IPS-11a (cell line): Measurements from ENCODE around the gene CD3E.

Source experiments
- H3K4me3 ChIP-seq: one replicate; pipeline ENCODE4 v1.5.1; 2013; ENCODE audit warnings: low read depth, low read length, control low read depth

CD3E gene

DNA sequence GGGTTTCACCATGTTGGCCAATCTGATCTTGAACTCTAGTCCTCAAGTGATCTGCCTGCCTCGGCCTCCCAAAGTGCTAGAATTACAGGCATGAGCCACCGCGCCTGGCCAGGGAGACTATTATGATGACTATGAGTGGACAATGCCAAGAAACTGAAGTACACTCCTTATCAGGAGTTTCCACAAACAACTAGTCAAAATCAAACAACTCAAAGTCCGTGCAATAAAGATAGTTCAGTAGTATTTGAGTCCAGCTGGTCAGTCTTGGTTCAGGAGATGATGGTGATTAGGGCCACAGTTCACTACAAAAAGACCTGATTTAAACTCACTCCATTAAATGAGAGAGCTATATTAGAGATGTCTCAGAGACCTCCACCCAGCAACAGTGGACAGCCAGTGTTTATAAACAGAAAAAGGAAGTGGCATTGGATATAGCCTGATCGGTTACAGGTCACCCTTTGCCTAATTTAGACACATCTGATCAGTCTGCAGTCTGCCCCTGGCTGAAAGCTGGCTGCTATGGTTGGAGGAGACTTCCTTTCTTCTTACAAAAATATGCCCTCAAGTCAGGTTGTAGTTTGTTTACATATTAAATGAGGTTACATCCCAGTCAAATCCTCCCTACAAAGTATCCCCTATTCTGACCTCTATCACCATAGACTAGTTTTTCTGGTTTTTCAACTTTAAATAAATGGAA is 17.0 kb downstream of the CD3E start:
- H3K4me3 ChIP-seq: no peak overlapping the region

DNA sequence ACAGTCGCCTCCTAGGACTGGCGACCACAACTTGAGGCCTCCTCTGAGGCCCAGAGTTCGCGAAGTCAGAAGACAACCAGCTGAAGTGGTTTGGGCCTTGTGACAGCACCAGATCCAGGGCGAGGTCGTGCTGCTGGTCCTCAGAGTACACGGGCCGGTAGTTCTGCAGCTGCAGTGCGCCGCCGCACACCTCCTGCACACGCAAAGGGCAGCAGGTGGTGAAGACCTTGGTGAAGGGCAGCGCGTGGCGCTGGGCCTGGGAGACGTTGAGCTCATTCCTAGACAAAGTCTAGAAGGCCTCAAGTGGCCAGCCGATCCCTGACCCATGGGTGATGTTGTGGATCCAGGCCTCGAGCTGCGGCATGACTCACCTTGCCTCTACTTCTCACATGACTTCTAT is 18.2 kb downstream of the CD3E start:
- no peak overlapping the region for H3K4me3 ChIP-seq

GRCh38 chr11:118325283-118325682 is 20.8 kb downstream of the CD3E start:
- no peak overlapping the region for H3K4me3 ChIP-seq

- H3K4me3 ChIP-seq: no peak overlapping the region
Observed at GRCh38 chr11:118328745-118329144, 24.2 kb downstream of the CD3E start.

- H3K4me3 ChIP-seq: no peak overlapping the region
Observed at GRCh38 chr11:118334745-118335144, 30.2 kb downstream of the CD3E start.

DNA sequence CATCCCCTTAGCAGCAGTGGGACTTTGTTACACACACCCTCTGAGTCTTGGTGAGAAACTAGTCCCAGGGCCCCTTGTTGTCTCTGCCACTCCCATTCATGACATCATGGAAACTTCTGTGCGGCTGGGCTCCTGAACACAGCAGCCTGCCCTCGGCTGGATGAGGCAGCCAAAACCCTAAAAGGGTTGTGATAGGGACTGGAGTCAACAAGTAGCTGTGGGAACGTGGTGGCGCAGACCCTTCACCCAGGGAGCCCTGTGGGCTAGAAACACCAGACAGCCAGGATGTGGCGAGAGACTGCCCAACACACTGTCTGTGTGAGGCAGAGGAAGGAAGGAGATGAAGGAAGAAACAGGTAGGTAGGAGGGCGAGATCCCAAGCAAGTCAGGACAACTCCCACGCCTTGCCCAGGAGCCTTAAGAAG is 34.1 kb downstream of the CD3E start:
- H3K4me3 ChIP-seq: no peak overlapping the region

- no peak overlapping the region for H3K4me3 ChIP-seq
Observed at GRCh38 chr11:118339281-118339961, 34.9 kb downstream of the CD3E start.

GRCh38 chr11:118340449-118340848 is 35.9 kb downstream of the CD3E start:
- H3K4me3 ChIP-seq: no peak overlapping the region

DNA sequence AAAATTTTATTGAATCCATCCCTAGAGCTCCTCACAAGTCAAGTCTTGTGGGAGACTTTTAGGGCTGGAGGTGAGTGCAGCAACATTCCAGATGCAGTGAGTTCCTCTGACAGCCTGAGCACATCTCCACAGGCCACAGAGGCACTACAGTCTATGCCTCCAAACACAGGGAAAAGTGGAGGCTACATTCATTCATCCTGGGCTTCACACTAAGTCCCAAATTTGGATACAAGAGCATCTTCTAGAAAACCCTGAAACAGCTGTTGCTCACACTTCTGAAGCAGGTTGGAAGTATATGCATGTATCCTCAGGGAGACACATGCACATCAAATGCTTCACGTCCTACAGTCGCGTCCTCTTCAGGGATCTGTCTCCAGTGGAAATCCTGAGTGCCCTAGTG is 36.7 kb downstream of the CD3E start:
- H3K4me3 ChIP-seq: no peak overlapping the region

DNA sequence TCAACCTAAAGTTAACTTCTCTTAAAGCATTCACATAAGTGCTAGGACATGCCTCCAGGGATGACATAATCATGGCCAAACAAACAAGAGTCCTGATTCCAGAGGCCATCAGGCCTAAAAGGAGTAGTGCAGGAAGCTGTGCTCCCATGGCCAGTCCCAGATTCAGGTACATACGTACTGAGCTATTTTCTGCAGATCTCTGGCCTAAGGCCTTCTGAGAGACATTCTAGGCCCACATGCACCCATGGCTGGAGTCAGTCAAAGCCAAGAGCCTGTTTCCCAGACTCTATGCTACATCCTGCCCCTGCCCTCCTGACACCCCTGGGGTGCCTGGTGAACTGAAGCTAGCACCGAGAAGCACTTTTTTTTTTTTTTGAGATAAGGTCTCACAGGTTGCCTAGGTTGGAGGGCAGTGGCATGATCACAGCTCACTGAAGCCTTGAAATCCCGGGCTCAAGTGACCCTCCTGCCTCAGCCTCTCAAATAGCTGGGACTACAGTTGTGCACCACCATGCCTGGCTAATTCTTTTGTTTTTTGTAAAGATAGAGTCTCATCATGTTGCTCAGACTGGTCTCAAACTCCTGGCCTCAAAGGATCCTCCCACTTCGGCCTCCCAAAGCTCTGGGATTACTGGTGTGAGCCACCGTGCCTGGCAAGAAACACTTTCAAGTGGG is 37.4 kb downstream of the CD3E start:
- H3K4me3 ChIP-seq: no peak overlapping the region

DNA sequence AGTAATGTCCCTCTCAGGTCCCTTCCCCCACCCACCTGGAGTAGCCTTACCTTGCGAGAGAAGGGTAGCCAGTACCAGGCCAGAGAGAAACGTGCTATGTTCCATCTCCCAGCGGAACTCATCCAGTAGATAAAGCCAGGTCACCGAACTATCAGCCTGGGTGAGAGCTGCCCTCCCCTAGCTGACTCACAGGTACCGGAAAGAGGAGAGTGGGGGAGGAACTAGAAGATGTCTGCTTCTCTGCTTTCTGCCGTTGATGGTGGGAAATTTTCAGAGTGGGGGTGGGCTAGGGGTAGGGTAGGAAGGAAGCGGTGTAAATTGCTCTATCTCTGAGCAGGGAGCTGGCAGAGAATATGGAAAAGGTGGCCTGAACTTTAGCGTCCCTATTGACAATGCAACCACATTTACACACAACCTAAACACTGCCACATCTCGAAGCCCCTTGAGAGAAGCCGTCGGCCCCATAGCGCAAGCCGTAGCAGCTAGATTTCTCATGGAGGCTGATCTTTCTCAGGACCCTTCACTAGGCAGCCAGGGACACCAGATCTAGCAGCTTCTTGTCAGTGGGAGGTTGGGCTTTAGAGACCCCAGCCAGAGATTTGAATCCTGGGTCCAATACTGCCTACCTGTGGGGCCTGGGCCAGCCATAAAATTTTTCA is 38.1 kb downstream of the CD3E start, which contains the start of gene CD3D:
TSS of gene CD3D (minus strand) at position 203 of the 659 bp plus-strand sequence. CDS start at position 105, 98 bp downstream.
- H3K4me3 ChIP-seq: no peak within 1 kb of the TSS

- H3K4me3 ChIP-seq: no peak overlapping the region
Observed at GRCh38 chr11:118343248-118343647, 38.7 kb downstream of the CD3E start.

- H3K4me3 ChIP-seq: no peak within 1 kb of the TSS
Observed at GRCh38 chr11:118343981-118344515, 39.5 kb downstream of the CD3E start, which contains the start of gene CD3G. Gene CD3G, plus strand, starts transcription at chr11:118344344. Its CDS starts 80 bp downstream, at chr11:118344424.

DNA sequence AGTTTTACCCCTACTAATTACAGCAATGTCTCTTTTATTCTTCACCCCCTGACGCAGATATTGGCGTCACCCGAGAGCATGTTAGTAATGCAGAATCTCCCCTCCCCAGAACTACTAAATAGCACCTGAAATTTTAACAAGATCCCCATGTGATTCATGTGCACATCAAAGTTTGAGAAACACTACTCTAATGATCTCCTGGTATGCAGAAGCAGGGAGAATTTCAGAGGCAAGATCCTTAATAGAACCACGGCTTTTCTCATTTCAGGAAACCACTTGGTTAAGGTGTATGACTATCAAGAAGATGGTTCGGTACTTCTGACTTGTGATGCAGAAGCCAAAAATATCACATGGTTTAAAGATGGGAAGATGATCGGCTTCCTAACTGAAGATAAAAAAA is 44.9 kb downstream of the CD3E start:
- no peak overlapping the region for H3K4me3 ChIP-seq

DNA sequence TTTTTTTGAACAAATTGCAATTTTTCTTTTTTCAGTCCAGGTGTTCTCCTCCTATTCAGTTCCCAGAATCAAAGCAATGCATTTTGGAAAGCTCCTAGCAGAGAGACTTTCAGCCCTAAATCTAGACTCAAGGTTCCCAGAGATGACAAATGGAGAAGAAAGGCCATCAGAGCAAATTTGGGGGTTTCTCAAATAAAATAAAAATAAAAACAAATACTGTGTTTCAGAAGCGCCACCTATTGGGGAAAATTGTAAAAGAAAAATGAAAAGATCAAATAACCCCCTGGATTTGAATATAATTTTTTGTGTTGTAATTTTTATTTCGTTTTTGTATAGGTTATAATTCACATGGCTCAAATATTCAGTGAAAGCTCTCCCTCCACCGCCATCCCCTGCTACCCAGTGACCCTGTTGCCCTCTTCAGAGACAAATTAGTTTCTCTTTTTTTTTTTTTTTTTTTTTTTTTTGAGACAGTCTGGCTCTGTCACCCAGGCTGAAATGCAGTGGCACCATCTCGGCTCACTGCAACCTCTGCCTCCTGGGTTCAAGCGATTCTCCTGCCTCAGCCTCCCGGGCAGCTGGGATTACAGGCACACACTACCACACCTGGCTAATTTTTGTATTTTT is 48.7 kb downstream of the CD3E start:
- no peak overlapping the region for H3K4me3 ChIP-seq

DNA sequence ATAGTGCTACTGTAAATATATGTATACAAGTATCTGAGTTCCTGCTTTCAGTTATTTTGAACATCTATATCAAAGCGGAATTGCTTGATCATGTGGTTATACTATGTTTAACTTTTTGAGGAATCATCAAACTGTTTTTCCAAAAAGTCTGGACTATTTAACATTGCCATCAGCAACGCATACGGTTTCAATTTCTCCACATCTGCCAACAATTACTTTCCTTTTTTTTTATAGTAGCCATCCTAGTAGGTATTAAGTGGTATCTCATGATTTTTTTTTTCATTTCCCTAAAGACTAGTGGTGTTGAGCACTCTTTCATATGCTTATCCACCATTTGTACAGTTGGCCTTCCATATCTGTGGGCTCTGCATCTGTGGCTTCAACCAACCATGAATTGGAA is 53.5 kb downstream of the CD3E start:
- no peak overlapping the region for H3K4me3 ChIP-seq

DNA sequence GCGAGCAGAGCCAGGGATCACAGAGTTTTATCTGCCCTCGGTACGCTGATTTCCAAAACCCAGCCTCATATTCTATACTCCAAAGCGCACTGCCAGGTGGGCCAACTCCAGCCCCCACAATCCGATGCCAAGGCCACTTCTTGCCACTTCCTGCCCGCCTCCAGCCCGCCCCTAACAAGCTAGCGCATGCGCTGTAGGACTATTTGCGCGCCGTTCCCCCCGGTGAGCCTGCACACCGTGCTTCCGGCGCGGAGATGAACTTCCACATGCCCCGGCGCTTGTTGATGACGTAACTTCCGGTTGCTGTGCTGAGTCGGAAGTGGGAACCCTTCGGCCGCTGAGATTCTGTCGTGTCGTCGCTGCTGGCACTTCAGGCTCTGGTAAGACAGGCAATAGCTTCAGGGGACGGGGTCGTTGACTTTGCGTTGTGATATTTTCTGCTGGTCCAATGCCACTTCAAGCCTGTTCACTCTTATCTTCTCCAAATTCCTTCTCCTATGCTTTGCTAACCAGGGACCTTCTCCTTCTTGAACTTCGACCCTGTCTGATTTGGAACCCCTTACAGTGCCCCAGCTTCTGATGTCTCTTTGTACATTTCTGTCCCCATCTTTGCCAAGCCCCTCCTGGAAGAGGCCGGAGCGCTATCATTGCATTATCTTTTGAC is 54.9 kb downstream of the CD3E start, which contains the start of gene UBE4A:
TSS of gene UBE4A (plus strand) at position 306 of the 664 bp plus-strand sequence. CDS start 5,481 bp downstream, outside the sequence.
- peak within 1 kb of the TSS; percentile 78 for H3K4me3 ChIP-seq

- H3K4me3 ChIP-seq: no peak overlapping the region
Observed at GRCh38 chr11:118364956-118365615, 60.6 kb downstream of the CD3E start.
